H1 (cell line): ENCODE results near the gene TMEM35B.

Experiments
- CEBPB ChIP-seq: IDR thresholded peaks from 2 replicates; pipeline ENCODE4 v1.6.1; 2012; ENCODE audit warnings: low read depth, low read length
- POLR2A ChIP-seq, 2 experiments: IDR thresholded peaks; 1 replicate in 1 of 2; 2 replicates in 1 of 2; pipeline ENCODE4 v1.6.1; 2011; ENCODE audit warnings: low read depth in 2 of 2, low read length in 2 of 2, mild to moderate bottlenecking in 2 of 2; ENCODE audit errors: control extremely low read depth in 1 of 2
- SP2 ChIP-seq: IDR thresholded peaks from 2 replicates; pipeline ENCODE4 v1.6.1; 2012; ENCODE audit warnings: mild to moderate bottlenecking, low read length, inconsistent platforms
- SRF ChIP-seq: IDR thresholded peaks from 2 replicates; pipeline ENCODE4 v1.6.1; 2011; ENCODE audit warnings: mild to moderate bottlenecking, low read depth, low read length, moderate library complexity
- TCF12 ChIP-seq: IDR thresholded peaks from 2 replicates; pipeline ENCODE4 v1.6.1; 2011; ENCODE audit warnings: low read depth, mild to moderate bottlenecking, low read length
- TEAD4 ChIP-seq: IDR thresholded peaks from 2 replicates; pipeline ENCODE4 v1.6.1; 2012; ENCODE audit warnings: low read depth, low read length, inconsistent platforms, mixed read lengths
- TF ChIP-seq, protein P1 (sequence below): IDR thresholded peaks from 2 replicates; pipeline ENCODE4 v1.6.1; 2012; ENCODE audit warnings: inconsistent platforms

DNA sequence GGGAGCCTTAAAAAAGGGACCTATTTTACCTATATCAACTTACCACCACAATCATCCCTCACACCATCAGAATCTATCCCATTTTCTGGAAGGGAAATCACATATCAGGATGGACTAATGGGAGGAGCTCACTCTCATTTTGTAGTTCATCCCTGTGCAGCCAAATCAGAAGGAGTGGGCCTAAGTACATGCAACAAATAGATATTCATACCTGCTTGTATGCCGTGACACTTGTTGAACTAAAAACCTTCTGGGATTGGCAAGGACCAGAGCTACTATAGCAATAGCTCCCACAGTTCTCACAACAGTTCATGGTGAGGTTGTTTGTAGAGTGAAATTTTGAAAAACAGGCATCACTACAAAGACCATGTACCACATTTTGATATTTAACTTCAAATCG, 29.3 kb upstream of the TMEM35B start:
- TF ChIP-seq CEBPB (no peak), SP2 (no peak), TCF12 (no peak), TEAD4 (no peak), SRF (no peak), POLR2A (IDR thresholded peaks at IDR 0.05; ENCODE audit: control extremely low read depth in 1 of 2, low read depth in 2 of 2, low read length in 2 of 2) (no peak)
- TF ChIP-seq, protein P1, sequence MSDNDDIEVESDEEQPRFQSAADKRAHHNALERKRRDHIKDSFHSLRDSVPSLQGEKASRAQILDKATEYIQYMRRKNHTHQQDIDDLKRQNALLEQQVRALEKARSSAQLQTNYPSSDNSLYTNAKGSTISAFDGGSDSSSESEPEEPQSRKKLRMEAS = no peak
